IMR-90 (cell line): ENCODE measurements around the gene SMYD4. TPM values are rescaled to one million over a fixed set of nuclear protein-coding genes. Genes with fewer than 3 reads are reported as not detected.
A peak's percentile ranks its signal among the peaks of the same experiment; 100 is the strongest.

Source experiments
- ATAC-seq: fragments of 200-7000 bp; cut with Tn5 transposase; 2 replicates; pipeline ENCODE4 v1.9.1; 2020; ENCODE audit warnings: low read depth, mild to moderate bottlenecking, moderate library complexity
- BruUV-seq: library from RNA; stranded (reverse); fragments of 400-500 nt; replicated peaks from 2 replicates; lab custom pipeline; 2021; lab: Mats Ljungman, UMichigan
- CTCF ChIA-PET: fragments of 300-600 bp; formaldehyde crosslinking; extraction: SDS; loops from one replicate; lab custom pipeline; 2021; ENCODE audit warnings: antibody characterized with exemption; lab: Yijun Ruan, JAX
- POLR2A ChIA-PET: fragments of 300-600 bp; sonication (Branson Sonifier 250); formaldehyde crosslinking; loops from one replicate; lab custom pipeline; 2022; ENCODE audit warnings: antibody characterized with exemption; ENCODE audit not compliant: unreplicated experiment; lab: Charles Lee
- DNase-seq: peaks from one replicate; pipeline ENCODE4 v3.0.0; 2013
- H2AFZ ChIP-seq: replicated peaks from 2 replicates; pipeline ENCODE3; 2013; ENCODE audit warnings: low read length, mild to moderate bottlenecking; ENCODE audit not compliant: poor library complexity
- H2AK5ac ChIP-seq: 2 replicates; pipeline ENCODE4 v1.6.1; 2013; ENCODE audit warnings: low read depth, low read length, inconsistent platforms
- H2AK9ac ChIP-seq: replicated peaks from 2 replicates; pipeline ENCODE3; 2013; ENCODE audit warnings: mild to moderate bottlenecking, low read depth, low read length, moderate library complexity; ENCODE audit not compliant: poor library complexity
- H2BK120ac ChIP-seq: 2 replicates; pipeline ENCODE4 v1.6.1; 2013; ENCODE audit warnings: low read depth, low read length, inconsistent platforms
- H2BK15ac ChIP-seq: 3 replicates; pipeline ENCODE4 v1.6.1; 2013; ENCODE audit warnings: low read depth, low read length, inconsistent platforms
- H2BK20ac ChIP-seq: 2 replicates; pipeline ENCODE4 v1.6.1; 2013; ENCODE audit warnings: low read depth, mild to moderate bottlenecking, inconsistent platforms, low read length, moderate library complexity
- H2BK5ac ChIP-seq: 2 replicates; pipeline ENCODE4 v1.6.1; 2013; ENCODE audit warnings: mild to moderate bottlenecking, low read depth, low read length, inconsistent platforms; ENCODE audit not compliant: poor library complexity, severe bottlenecking
- H3K14ac ChIP-seq: replicated peaks from 2 replicates; pipeline ENCODE4 v1.6.1; 2013; ENCODE audit warnings: low read depth, low read length, inconsistent platforms
- H3K18ac ChIP-seq: 2 replicates; pipeline ENCODE4 v1.6.1; 2013; ENCODE audit warnings: low read depth, low read length, control low read depth
- H3K23ac ChIP-seq: 2 replicates; pipeline ENCODE4 v1.6.1; 2013; ENCODE audit warnings: low read depth, low read length, inconsistent platforms
- H3K27ac ChIP-seq: 2 replicates; pipeline ENCODE4 v1.5.1; 2013; ENCODE audit warnings: mild to moderate bottlenecking, control low read depth, low read length; ENCODE audit not compliant: insufficient read depth
- H3K27me3 ChIP-seq: 2 replicates; pipeline ENCODE4 v1.6.1; 2013; ENCODE audit warnings: low read length; ENCODE audit not compliant: control insufficient read depth, insufficient read depth
- H3K36me3 ChIP-seq: 2 replicates; pipeline ENCODE4 v1.6.1; 2013; ENCODE audit warnings: low read length, mixed read lengths; ENCODE audit not compliant: control insufficient read depth, insufficient read depth
- H3K4ac ChIP-seq: 2 replicates; pipeline ENCODE4 v1.6.1; 2013; ENCODE audit warnings: low read depth, low read length, inconsistent platforms
- H3K4me1 ChIP-seq: 2 replicates; pipeline ENCODE4 v1.6.1; 2013; ENCODE audit warnings: low read length, mixed read lengths; ENCODE audit not compliant: control insufficient read depth, insufficient read depth
- H3K4me2 ChIP-seq: 2 replicates; pipeline ENCODE4 v1.6.1; 2013; ENCODE audit warnings: low read depth, mild to moderate bottlenecking, control low read depth, low read length, moderate library complexity
- H3K4me3 ChIP-seq: 2 replicates; pipeline ENCODE4 v1.5.1; 2013; ENCODE audit warnings: low read depth, mild to moderate bottlenecking, control low read depth, low read length, moderate library complexity; ENCODE audit not compliant: insufficient read depth
- H3K56ac ChIP-seq: 2 replicates; pipeline ENCODE4 v1.6.1; 2013; ENCODE audit warnings: low read length, inconsistent platforms; ENCODE audit not compliant: insufficient read depth; ENCODE audit errors: extremely low read depth
- H3K79me1 ChIP-seq, 2 experiments: 2 replicates each; pipeline ENCODE4 v1.6.1; 2013; ENCODE audit warnings: low read length in 2 of 2, inconsistent platforms in 1 of 2, low read depth in 1 of 2
- H3K9ac ChIP-seq: 2 replicates; pipeline ENCODE4 v1.6.1; 2013; ENCODE audit warnings: low read depth, low read length, control low read depth
- H3K9me1 ChIP-seq: 2 replicates; pipeline ENCODE4 v1.6.1; 2013; ENCODE audit warnings: low read length, inconsistent platforms; ENCODE audit not compliant: insufficient read depth
- H3K9me3 ChIP-seq: 2 replicates; pipeline ENCODE4 v1.6.1; 2013; ENCODE audit warnings: low read length; ENCODE audit not compliant: control insufficient read depth, insufficient read depth
- H4K20me1 ChIP-seq: 2 replicates; pipeline ENCODE4 v1.6.1; 2013; ENCODE audit warnings: low read length, inconsistent platforms; ENCODE audit not compliant: insufficient read depth
- H4K5ac ChIP-seq: 2 replicates; pipeline ENCODE4 v1.6.1; 2013; ENCODE audit warnings: mild to moderate bottlenecking, low read depth, low read length, control low read depth
- H4K8ac ChIP-seq, 2 experiments: 2 replicates each; pipeline ENCODE4 v1.6.1; 2013; ENCODE audit warnings: low read depth in 2 of 2, low read length in 2 of 2, control low read depth in 1 of 2, inconsistent platforms in 1 of 2
- H4K91ac ChIP-seq: 2 replicates; pipeline ENCODE4 v1.6.1; 2013; ENCODE audit warnings: low read depth, low read length, inconsistent platforms; ENCODE audit not compliant: insufficient read depth
- BHLHE40 ChIP-seq: fragments of 150-350 bp; IDR thresholded peaks from 2 replicates; pipeline ENCODE4 v1.6.1; 2016; ENCODE audit warnings: mild to moderate bottlenecking, low read depth, low read length
- CEBPB ChIP-seq: IDR thresholded peaks from 2 replicates; pipeline ENCODE4 v1.6.1; 2012; ENCODE audit warnings: low read depth, low read length, improper control_type of control experiment
- CHD1 ChIP-seq: IDR thresholded peaks from 2 replicates; pipeline ENCODE4 v1.6.1; 2012; ENCODE audit warnings: low read depth, low read length, improper control_type of control experiment
- CTCF ChIP-seq: conservative IDR thresholded peaks from 2 replicates; pipeline ENCODE4 v1.5.1; 2012; ENCODE audit warnings: mild to moderate bottlenecking, low read depth, low read length, improper control_type of control experiment
- ELK1 ChIP-seq: fragments of 150-350 bp; IDR thresholded peaks from 2 replicates; pipeline ENCODE4 v1.6.1; 2016; ENCODE audit warnings: low read depth, mild to moderate bottlenecking, low read length, moderate library complexity, borderline replicate concordance
- MAFK ChIP-seq: IDR thresholded peaks from 2 replicates; pipeline ENCODE4 v1.6.1; 2012; ENCODE audit warnings: low read depth, low read length, improper control_type of control experiment
- MAZ ChIP-seq: IDR thresholded peaks from 2 replicates; pipeline ENCODE4 v1.6.1; 2012; ENCODE audit warnings: low read depth, mild to moderate bottlenecking, low read length, improper control_type of control experiment, moderate library complexity, borderline replicate concordance
- MXI1 ChIP-seq: IDR thresholded peaks from 2 replicates; pipeline ENCODE4 v1.6.1; 2012; ENCODE audit warnings: low read depth, mild to moderate bottlenecking, low read length, moderate library complexity, borderline replicate concordance
- NFE2L2 ChIP-seq: fragments of 150-350 bp; IDR thresholded peaks from 2 replicates; pipeline ENCODE4 v1.6.1; 2016; ENCODE audit warnings: low read depth, mild to moderate bottlenecking, low read length
- POLR2A ChIP-seq: IDR thresholded peaks from 2 replicates; pipeline ENCODE4 v1.6.1; 2012; ENCODE audit warnings: mild to moderate bottlenecking, low read depth, low read length
- RAD21 ChIP-seq: IDR thresholded peaks from 2 replicates; pipeline ENCODE4 v1.6.1; 2012; ENCODE audit warnings: low read length, improper control_type of control experiment
- RCOR1 ChIP-seq: IDR thresholded peaks from 2 replicates; pipeline ENCODE4 v1.6.1; 2012; ENCODE audit warnings: mild to moderate bottlenecking, low read length, improper control_type of control experiment; ENCODE audit not compliant: insufficient replicate concordance
- RFX5 ChIP-seq: IDR thresholded peaks from 2 replicates; pipeline ENCODE4 v1.8.0; 2012; ENCODE audit warnings: low read depth, mild to moderate bottlenecking, low read length, moderate library complexity
- SMC3 ChIP-seq: fragments of 150-350 bp; IDR thresholded peaks from 2 replicates; pipeline ENCODE4 v1.6.1; 2016; ENCODE audit warnings: low read depth, mild to moderate bottlenecking, antibody characterized with exemption, low read length, moderate library complexity
- USF2 ChIP-seq: fragments of 150-350 bp; IDR thresholded peaks from 2 replicates; pipeline ENCODE4 v1.6.1; 2017; ENCODE audit warnings: mild to moderate bottlenecking, antibody characterized with exemption, low read length, low read depth
- WGBS, 2 experiments: methylation state at CpG; one replicate each; pipeline versions ENCODE4 v1.1.5 to v1.1.7; 2013; ENCODE audit warnings: missing lambda C conversion rate in 2 of 2; ENCODE audit not compliant: insufficient read length in 1 of 2; ENCODE audit errors: extremely low coverage in 2 of 2; 5-methylcytosine and 5-hydroxymethylcytosine counted together
- dilution Hi-C: fragments of 300-500 bp; cut with HindIII; formaldehyde crosslinking; loops from one replicate; pipeline ENCODE4 v1.14.3; 2018; ENCODE audit warnings: low sequenced_read_pairs; ENCODE audit not compliant: unreplicated experiment
- in situ Hi-C: fragments of 300-500 bp; cut with MboI; formaldehyde crosslinking; loops from 3 replicates; pipeline ENCODE4 v1.14.3; 2019; ENCODE audit warnings: low sequenced_read_pairs, inconsistent platforms, mixed read lengths
- intact Hi-C: fragments of 100-400 bp; cut with micrococcal nuclease; formaldehyde crosslinking; loops from 2 replicates; pipeline ENCODE4 v1.10.0; 2022
- polyA plus RNA-seq, 3 experiments: library from polyadenylated mRNA; depleted of rRNA; stranded (reverse); fragments of >200 nt; gene quantifications; 2 replicates each; pipeline ENCODE4 v1.2.3, GENCODE V29; 2012; ENCODE audit warnings: low replicate concordance in 1 of 3
- total RNA-seq: library from RNA; depleted of rRNA; stranded (reverse); fragments of >200 nt; gene quantifications from 2 replicates; pipeline ENCODE4 v1.2.3, GENCODE V29; 2012

SMYD4 gene
- total and polyA plus RNA-seq, 2 of the 4 experiments (the other 2 are of a cell fraction) = 5.3 to 7.2 TPM

- H3K18ac ChIP-seq = peak overlapping the region; percentile 8
- H3K27ac ChIP-seq = peak overlapping the region; percentile 1; the same call in 1 of the 2 replicates
- peak overlapping the region; percentile 31 for H2AK9ac ChIP-seq
- peaks cover 28% of the 10 kb centered on the region for H3K4me1 ChIP-seq
- no peaks in the 10 kb centered on the region for H3K9me3 ChIP-seq
- ChIA-PET CTCF (interaction anchor here (0.5 to 5.5 kb wide), 9 partner anchors 10 to 418 kb away, joined by 3 to 31 read pairs (median 5); partner anchors contain the start of genes RILP and SERPINF1), POLR2A (interaction anchor here (0.9 to 1.1 kb wide), 2 partner anchors 67 kb away, joined by 4 to 11 read pairs; no protein-coding TSS in a partner anchor)
- H4K5ac ChIP-seq = peak overlapping the region; percentile 11; the same call in 1 of the 2 replicates
- no peak for ATAC-seq
- peak overlapping the region; percentile 18 to 75; a peak in 3 of 4 replicates for H4K8ac ChIP-seq
- in situ Hi-C loops (loop anchor here (10.0 kb wide), 1 partner anchor 128 kb away; no protein-coding TSS in a partner anchor), dilution Hi-C loops (no loop called here), intact Hi-C loops (loop anchor here (10.0 kb wide), 1 partner anchor 208 kb away; no protein-coding TSS in a partner anchor)
- H2AK5ac ChIP-seq = peak overlapping the region; percentile 75
- peak overlapping the region; percentile 38 for H2BK5ac ChIP-seq
- H3K4me2 ChIP-seq = no peak overlapping the region
- H2BK120ac ChIP-seq = peak overlapping the region; percentile 68
- H3K9ac ChIP-seq = peak overlapping the region; percentile 8; the same call in 1 of the 2 replicates
- H3K9me1 ChIP-seq = peaks cover 12% of the 10 kb centered on the region
- no peak overlapping the region for H3K4me3 ChIP-seq
- BruUV-seq = no TSS peak
- H2BK20ac ChIP-seq = peak overlapping the region; percentile 72; the same call in 1 of the 2 replicates
- no peak overlapping the region for H3K56ac ChIP-seq
- H3K23ac ChIP-seq = 0 out of 2 replicates have a peak overlapping the region, but pooled peaks have one; percentile 55
- DNase-seq = no peak
- H4K91ac ChIP-seq = peak overlapping the region; percentile 59
- peaks cover 2 to 35% of the 10 kb centered on the region in 2 experiments; a peak in 2 of 4 replicates for H3K79me1 ChIP-seq
- H3K4ac ChIP-seq = peak overlapping the region; percentile 75
- 82% methylated on average over 3 of the region's 19 CpGs; no CpG with 5 or more reads in 1 of the 2 experiments for WGBS, 2 experiments
- peaks cover 8% of the 10 kb centered on the region for H4K20me1 ChIP-seq
- no peaks in the 10 kb centered on the region for H3K27me3 ChIP-seq
- no peak overlapping the region; the same call in 2 of the 3 replicates for H2BK15ac ChIP-seq
- H3K14ac ChIP-seq = peak overlapping the region; percentile 78
- H2AFZ ChIP-seq = peak overlapping the region; percentile 33
- H3K36me3 ChIP-seq = peaks cover 12% of the 10 kb centered on the region
- no peak for TF ChIP-seq BHLHE40
- TF ChIP-seq POLR2A = no peak
- no peak for TF ChIP-seq RAD21
- no peak for TF ChIP-seq ELK1
- no peak for TF ChIP-seq USF2
- TF ChIP-seq MXI1 = no peak
- no peak for TF ChIP-seq MAFK
- TF ChIP-seq CEBPB = no peak
- TF ChIP-seq SMC3 = no peak
- TF ChIP-seq MAZ = no peak
- TF ChIP-seq RFX5 = no peak
- no peak for TF ChIP-seq CTCF
- TF ChIP-seq RCOR1 = no peak
- TF ChIP-seq CHD1 = no peak
- TF ChIP-seq NFE2L2 = no peak
These were observed 46.4 kb downstream of the SMYD4 start for GRCh38 chr17:1783271-1783670.
